DMS 273 (cell line): ENCODE results near the gene CCER1.

Experiments
- DNase-seq: peaks from one replicate; lab custom pipeline; 2025; ENCODE audit not compliant: unreplicated experiment; lab: John Stamatoyannopoulos, UW

CCER1 gene

GRCh38 chr12:90969346-90969745 is 14.4 kb upstream of the CCER1 start:
- no peak for DNase-seq

DNA sequence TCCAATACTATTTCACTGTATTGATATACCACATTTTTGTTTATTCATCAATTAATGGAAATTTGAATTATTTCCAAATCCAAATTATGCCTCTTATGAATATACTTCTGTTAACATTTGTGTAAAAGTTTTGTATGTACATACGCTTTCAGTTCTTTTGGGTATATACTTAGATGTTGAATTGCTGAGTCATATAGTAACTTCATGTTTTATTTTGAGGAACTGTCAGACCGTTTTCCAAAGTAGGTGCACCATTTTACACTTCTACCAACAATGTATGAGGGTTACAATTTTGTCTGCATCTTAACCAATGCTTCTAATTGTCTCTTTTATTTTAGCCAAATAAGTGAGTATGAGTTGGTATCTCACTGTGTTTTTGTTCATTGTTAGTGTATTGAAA is 10.2 kb upstream of the CCER1 start:
- DNase-seq = no peak

DNA sequence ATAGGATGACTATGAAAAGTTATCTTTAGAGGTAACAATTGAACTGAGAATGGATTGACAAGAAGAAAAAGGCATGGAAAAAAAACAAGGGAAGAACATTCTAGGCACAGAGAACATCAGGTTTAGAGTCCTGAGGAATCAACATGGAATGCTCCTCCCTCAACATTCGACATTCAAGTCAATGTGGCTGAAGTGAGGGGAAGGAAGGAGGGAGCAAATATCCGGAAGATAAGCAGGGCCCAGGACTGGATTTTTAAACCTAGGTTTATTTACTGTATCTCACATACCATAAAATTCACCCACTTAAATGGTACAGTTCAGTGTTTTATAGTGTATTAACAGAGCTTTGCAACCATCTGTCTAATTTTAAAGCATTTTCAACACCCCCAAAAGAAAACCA is 9.6 kb upstream of the CCER1 start:
- no peak for DNase-seq

- no peak for DNase-seq
Observed at GRCh38 chr12:90963946-90964345, 9.0 kb upstream of the CCER1 start.

DNA sequence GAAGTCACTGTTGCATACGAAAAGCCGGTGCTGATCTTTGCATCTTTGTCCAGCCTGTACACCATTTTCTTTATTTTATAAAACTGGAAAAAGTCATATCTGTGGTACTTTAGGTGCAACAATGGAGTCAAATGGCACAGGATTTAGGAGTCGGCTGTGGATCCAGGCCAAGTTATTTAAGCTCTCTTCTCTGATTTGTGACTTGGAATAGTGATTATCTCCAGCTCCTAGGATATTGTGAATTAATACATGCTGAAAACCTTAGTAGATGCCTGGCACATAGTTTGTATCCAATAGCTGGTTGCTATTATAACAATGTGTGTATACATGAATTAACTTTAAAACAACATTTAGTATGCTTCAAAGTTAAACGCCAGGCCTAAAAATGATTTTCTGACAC is 6.2 kb upstream of the CCER1 start:
- no peak for DNase-seq

GRCh38 chr12:90959538-90960139 is 4.7 kb upstream of the CCER1 start:
- peak; percentile 65 for DNase-seq

GRCh38 chr12:90959032-90959431 is 4.1 kb upstream of the CCER1 start:
- peak; percentile 2 for DNase-seq

DNA sequence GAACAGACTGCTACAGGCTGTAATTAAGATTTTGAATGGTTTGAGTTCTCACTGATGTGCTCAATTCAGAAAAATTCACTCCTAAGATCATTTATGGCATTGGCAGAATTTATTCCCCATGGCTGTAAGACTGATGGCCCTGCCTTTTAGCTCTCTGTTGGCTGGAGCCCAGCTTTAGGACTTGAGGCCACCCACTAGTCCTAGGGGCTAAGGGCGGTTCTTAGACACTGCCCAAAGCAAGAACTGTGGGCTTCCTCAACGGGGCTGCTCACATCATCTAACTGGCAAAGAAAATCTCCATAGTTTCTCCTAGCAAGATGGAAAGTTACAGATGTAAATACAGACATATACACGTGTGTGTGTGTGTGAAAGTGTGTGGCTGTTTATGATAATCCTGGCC is 3.4 kb upstream of the CCER1 start:
- DNase-seq = no peak

GRCh38 chr12:90954428-90954827 is 548 bp downstream of the CCER1 start:
- DNase-seq = no peak

DNA sequence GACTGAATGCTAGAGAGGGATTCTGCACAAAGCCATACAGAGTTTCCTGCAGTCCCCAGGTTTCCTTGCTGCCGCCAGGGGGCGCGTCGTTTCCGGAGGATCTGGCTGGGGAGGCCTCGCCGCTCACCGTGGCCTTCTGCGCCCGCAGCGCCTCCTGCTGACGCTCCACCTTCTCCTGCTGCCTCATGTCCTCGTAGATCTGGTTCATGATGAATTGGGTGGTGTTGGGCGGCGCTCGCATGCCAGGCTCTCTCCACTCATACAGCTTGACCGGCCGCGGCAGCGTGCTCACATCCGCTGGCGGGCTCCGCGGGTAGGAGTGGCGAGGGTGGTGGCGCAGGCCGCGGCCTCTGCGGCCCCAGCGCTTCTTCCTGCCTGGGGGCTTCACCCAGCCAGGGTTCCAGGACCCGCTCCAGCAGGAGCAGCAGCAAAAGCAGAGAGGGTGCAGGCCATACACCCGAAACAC is 987 bp downstream of the CCER1 start:
- DNase-seq = no peak

GRCh38 chr12:90951432-90952105 is 3.4 kb downstream of the CCER1 start:
- no peak for DNase-seq

- DNase-seq = no peak
Observed at GRCh38 chr12:90947869-90948268, 7.1 kb downstream of the CCER1 start.

- DNase-seq = peak; percentile 51
Observed at GRCh38 chr12:90945070-90945649, 9.8 kb downstream of the CCER1 start.

DNA sequence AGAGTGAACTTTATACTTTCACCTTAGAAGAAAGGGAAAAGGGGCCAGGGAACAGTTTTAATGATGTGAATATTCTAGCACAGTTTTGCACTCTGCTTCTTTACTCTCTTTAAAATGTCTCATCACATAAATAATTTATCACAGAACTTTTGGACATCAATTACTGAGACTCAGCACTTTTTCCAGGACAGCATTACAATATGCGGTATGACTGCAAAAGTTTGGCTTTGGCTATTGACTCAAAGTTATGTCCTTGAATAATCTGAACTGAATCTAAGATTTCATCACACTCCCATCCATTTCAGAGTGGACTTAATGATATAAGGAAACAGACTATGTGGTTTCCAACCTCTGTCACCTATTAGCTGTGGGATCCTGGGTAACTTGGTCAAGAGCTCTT is 11.7 kb downstream of the CCER1 start:
- no peak for DNase-seq

- peak; percentile 67 for DNase-seq
Observed at GRCh38 chr12:90940872-90941499, 14.0 kb downstream of the CCER1 start.

DNA sequence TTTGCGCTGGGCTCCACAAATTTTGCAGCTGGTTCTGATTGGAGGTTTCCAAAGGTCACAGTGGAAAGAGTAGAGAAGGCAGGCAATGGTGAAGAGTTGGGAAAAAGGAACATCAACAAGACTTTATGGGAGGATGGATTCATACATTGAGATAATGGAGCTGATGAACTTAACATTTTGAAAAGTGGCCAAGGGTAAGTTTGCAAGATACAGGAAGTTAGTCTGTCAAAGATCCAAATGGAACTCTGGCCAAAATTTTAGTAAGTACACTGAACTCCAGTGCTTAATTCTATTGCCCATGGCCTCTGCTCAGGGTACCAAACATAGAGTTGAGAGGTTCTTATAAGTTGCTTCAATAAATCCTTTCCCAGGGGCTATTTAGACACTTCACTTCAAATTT is 15.6 kb downstream of the CCER1 start:
- DNase-seq = no peak

DNA sequence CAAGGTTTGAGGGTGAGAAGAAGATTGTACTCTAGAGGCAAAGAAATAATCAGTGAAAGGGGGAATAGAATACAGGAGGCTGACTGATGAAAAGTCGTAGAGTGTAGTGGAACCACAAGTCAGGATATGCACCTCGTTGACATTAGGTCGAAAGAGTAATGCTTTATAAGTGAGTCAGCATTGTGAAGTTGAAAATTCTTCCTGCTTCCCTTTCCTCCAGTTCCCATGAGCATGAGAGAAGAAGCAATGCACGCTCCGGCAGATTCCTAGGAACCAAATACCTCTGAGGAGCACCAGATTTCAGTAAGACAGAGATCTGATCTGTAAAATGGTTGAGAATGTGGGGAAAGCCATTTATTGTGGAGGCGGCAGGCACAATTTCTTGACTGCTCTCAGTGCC is 16.5 kb downstream of the CCER1 start:
- DNase-seq = no peak

DNA sequence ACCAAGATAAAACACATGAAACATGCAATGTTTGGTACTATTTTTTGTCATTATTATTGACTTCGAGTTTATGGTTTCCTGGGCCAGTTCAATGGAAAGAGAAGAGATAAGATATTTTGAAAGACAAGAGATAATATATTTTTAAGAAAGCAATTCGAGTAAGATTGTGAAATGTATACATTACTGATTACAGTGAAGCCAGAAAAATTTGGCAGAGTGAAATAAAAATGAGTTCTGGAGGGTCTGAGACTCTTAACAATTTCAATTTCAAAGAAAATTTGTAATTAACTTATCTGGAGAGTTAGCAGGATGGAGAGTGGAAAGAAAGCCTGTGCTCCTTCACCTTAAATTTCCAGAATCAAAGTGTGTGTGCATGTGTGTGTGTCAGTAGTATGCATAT is 17.3 kb downstream of the CCER1 start:
- no peak for DNase-seq

DNA sequence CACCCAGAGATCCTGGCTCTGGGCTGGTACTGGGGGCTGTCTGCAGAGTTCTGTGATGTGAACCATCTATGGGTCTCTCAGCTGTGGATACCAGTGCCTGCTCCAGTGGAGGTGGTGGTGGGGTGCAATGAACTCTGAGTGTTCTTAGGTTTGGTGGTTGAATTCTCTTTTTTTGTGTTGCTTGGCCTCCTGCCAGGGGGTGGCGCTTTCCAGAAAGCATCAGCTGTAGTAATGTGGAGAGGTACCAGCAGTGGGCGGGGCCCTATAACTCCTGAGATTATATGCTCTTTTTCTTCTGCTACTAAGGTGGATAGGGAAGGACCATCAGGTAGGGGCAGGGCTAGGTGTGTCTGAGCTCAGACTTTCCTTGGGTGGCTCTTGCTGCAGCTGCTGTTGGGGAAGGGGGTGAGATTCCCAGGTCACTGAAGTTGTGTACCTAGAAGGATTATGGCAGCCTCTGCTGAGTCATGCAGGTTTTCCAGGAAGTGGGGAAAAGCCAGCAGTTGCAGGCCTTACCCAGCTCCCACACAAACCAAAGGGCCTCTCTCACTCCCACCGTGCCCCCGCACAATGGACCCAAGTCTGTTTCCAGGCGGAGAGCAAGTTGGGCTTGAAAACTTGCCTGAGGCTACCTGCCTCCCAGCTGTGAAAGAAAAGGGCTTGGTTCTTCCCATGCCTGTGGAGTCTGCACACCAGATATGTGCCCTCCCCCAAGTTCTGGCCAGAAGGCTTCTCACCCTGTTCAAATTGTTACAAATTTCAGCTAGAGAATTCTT is 18.6 kb downstream of the CCER1 start:
- DNase-seq = no peak

- no peak for DNase-seq
Observed at GRCh38 chr12:90925562-90925961, 29.4 kb downstream of the CCER1 start.

DNA sequence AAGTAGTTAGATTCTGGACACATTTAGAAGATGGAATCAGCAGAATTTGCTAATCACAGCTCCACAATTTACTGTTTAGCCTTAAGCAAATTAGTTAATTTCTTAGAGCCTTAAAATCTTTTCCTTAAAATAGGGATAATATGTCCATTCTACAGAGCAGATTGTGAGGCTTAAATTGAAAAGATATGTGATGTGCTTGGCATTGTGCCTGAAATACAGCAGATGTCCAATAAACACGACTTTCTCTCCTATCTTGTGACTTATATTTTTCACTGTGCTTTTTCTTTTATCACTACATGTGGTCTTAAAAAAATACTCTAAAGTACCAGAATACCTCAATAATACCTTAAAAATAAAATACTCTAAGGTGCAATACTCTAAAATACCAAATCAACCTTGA is 30.6 kb downstream of the CCER1 start:
- DNase-seq = peak; percentile 56
